HepG2 (cell line): Measurements from ENCODE around the gene TAS2R38. TPM values are rescaled to one million over a fixed set of nuclear protein-coding genes. Genes with fewer than 3 reads are reported as not detected.

Experiments
- BORCS8-MEF2B ChIP-seq: sonication (generic); formaldehyde crosslinking; IDR thresholded peaks from 2 replicates; pipeline ENCODE4 v1.8.0; 2022; ENCODE audit warnings: mild to moderate bottlenecking, missing genetic modification reagents
- CBX5 ChIP-seq: sonication (generic); formaldehyde crosslinking; IDR thresholded peaks from 2 replicates; pipeline ENCODE4 v1.4.0; 2020; ENCODE audit warnings: missing genetic modification reagents, borderline replicate concordance
- CEBPG ChIP-seq: IDR thresholded peaks from 2 replicates; pipeline ENCODE4 v1.6.1; 2016
- ELF3 ChIP-seq: IDR thresholded peaks from 2 replicates; pipeline ENCODE4 v1.6.1; 2016; ENCODE audit warnings: missing genetic modification reagents, missing compliant biosample characterization
- HCFC1 ChIP-seq: fragments of 150-350 bp; IDR thresholded peaks from 2 replicates; pipeline ENCODE4 v1.6.1; 2014; ENCODE audit warnings: low read depth, low read length
- MTF1 ChIP-seq: sonication (generic); formaldehyde crosslinking; IDR thresholded peaks from 2 replicates; pipeline ENCODE4 v1.5.0; 2020; ENCODE audit warnings: missing genetic modification reagents
- NFKB2 ChIP-seq: sonication (generic); formaldehyde crosslinking; IDR thresholded peaks from 2 replicates; pipeline ENCODE4 v1.4.0; 2020; ENCODE audit warnings: missing genetic modification reagents, borderline replicate concordance
- ZBTB1 ChIP-seq: sonication (generic); formaldehyde crosslinking; IDR thresholded peaks from 2 replicates; pipeline ENCODE4 v1.4.0; 2020; ENCODE audit warnings: missing genetic modification reagents, borderline replicate concordance
- ZFP37 ChIP-seq: sonication (generic); formaldehyde crosslinking; IDR thresholded peaks from 2 replicates; pipeline ENCODE4 v1.4.0; 2020; ENCODE audit warnings: missing genetic modification reagents, borderline replicate concordance
- ZNF230 ChIP-seq: sonication (generic); formaldehyde crosslinking; IDR thresholded peaks from 2 replicates; pipeline ENCODE4 v1.4.0; 2020; ENCODE audit warnings: mild to moderate bottlenecking, missing genetic modification reagents
- ZNF263 ChIP-seq: sonication (generic); formaldehyde crosslinking; IDR thresholded peaks from 2 replicates; pipeline ENCODE4 v1.4.0; 2020; ENCODE audit warnings: missing genetic modification reagents
- ZNF484 ChIP-seq: sonication (generic); formaldehyde crosslinking; IDR thresholded peaks from 2 replicates; pipeline ENCODE4 v1.5.1; 2020; ENCODE audit warnings: mild to moderate bottlenecking, low read depth, missing genetic modification reagents, borderline replicate concordance
- polyA plus RNA-seq, 8 experiments: library from polyadenylated mRNA; depleted of rRNA in 3 of 8; stranded (reverse) in 7 of 8; unstranded in 1 of 8; fragments of >200 nt; fragmentation: Illumina TruSeq in 4 of 8; extraction: Trizol in 4 of 8; gene quantifications; 2 replicates each; pipeline versions ENCODE4 v1.2.1 to v1.2.3, GENCODE V29; 2011 to 2016; ENCODE audit warnings: low read depth in 4 of 8, missing spikeins in 1 of 8, mixed read lengths in 1 of 8; ENCODE audit not compliant: insufficient read depth in 1 of 8
- total RNA-seq, 5 experiments: library from RNA; depleted of rRNA; stranded (reverse); fragments of >200 nt; fragmentation: Illumina TruSeq; extraction: Trizol; gene quantifications; 2 replicates each; pipeline ENCODE4 v1.2.3, GENCODE V29; 2016; ENCODE audit warnings: low read depth in 1 of 5
- TF ChIP-seq, protein P1 (sequence below): IDR thresholded peaks from 2 replicates; pipeline ENCODE4 v1.6.1; 2016; ENCODE audit warnings: low read depth, borderline replicate concordance
- TF ChIP-seq, protein P2 (sequence below): sonication (generic); formaldehyde crosslinking; IDR thresholded peaks from 2 replicates; pipeline ENCODE4 v1.4.0; 2020; ENCODE audit warnings: missing genetic modification reagents
- TF ChIP-seq, protein P3 (sequence below): sonication (generic); formaldehyde crosslinking; IDR thresholded peaks from 2 replicates; pipeline ENCODE4 v1.4.0; 2020; ENCODE audit warnings: missing genetic modification reagents, borderline replicate concordance
- TF ChIP-seq, protein P4 (sequence below): sonication (generic); formaldehyde crosslinking; IDR thresholded peaks from 2 replicates; pipeline ENCODE4 v1.4.0; 2020; ENCODE audit warnings: missing genetic modification reagents
- TF ChIP-seq, protein P5 (sequence below), 2 experiments: sonication (generic) in 1 of 2; formaldehyde crosslinking in 1 of 2; IDR thresholded peaks; 2 replicates each; pipeline versions ENCODE4 v1.5.1 to v1.6.1; 2011 to 2020; ENCODE audit warnings: borderline replicate concordance in 1 of 2, low read depth in 1 of 2, low read length in 1 of 2, mild to moderate bottlenecking in 1 of 2, missing genetic modification reagents in 1 of 2, moderate library complexity in 1 of 2
- TF ChIP-seq, protein P6 (sequence below): sonication (generic); formaldehyde crosslinking; IDR thresholded peaks from 2 replicates; pipeline ENCODE4 v1.4.0; 2020; ENCODE audit warnings: mild to moderate bottlenecking, missing genetic modification reagents

TAS2R38 gene
- total and polyA plus RNA-seq, 2 of the 13 experiments (the other 11 are each of a cell fraction or from before 2014, with no cell fraction given), result not detected

DNA sequence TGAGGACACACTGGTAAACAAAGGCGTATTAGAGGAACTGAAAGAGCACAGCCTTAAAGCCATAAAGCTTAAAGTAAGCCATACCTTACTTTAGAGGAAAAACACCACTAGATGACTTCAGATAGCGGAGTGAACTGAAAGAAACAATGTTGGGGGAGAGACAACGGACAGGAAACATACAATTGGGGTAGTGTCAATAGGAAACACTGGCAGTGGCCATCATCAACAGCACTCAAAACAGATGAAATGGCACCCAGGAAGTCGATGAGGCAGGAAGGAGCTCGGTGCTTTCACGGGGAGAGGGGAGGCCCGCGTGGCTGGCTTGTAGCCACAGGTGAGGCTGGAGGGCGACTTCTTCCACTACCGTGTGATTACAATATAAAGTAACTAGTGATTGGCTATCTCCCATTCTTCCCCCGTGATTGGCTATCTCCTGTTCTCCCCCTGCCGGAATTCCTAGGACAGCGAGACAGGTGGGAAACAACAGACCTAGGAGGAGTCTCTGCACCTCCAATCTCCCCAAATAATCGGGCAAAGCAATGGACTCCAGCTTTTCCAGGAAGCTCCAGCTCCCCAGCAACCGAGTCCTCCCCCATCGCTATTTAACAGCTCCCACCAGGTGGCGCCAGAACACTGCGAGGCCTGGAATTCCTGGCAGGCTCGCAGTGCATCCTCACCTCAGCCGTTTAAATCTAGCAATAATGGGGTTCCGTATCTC lies 2.4 kb upstream of the TAS2R38 start (continued):
- TF ChIP-seq, protein P1, sequence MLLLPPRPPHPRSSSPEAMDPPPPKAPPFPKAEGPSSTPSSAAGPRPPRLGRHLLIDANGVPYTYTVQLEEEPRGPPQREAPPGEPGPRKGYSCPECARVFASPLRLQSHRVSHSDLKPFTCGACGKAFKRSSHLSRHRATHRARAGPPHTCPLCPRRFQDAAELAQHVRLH (CRISPR knock-in tag), result 0 out of 2 replicates have a peak, but pooled peaks have one; percentile 48
- TF ChIP-seq, protein P2, sequence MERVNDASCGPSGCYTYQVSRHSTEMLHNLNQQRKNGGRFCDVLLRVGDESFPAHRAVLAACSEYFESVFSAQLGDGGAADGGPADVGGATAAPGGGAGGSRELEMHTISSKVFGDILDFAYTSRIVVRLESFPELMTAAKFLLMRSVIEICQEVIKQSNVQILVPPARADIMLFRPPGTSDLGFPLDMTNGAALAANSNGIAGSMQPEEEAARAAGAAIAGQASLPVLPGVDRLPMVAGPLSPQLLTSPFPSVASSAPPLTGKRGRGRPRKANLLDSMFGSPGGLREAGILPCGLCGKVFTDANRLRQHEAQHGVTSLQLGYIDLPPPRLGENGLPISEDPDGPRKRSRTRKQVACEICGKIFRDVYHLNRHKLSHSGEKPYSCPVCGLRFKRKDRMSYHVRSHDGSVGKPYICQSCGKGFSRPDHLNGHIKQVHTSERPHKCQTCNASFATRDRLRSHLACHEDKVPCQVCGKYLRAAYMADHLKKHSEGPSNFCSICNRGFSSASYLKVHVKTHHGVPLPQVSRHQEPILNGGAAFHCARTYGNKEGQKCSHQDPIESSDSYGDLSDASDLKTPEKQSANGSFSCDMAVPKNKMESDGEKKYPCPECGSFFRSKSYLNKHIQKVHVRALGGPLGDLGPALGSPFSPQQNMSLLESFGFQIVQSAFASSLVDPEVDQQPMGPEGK (CRISPR knock-in tag), result 0 out of 2 replicates have a peak, but pooled peaks have one; percentile 17
- TF ChIP-seq MTF1 (CRISPR knock-in tag), result no peak
- TF ChIP-seq CBX5 (CRISPR knock-in tag), result peak; percentile 31; the same call in 1 of the 2 replicates
- no peak for TF ChIP-seq ZNF230 (CRISPR knock-in tag)
- peak; percentile 92 for TF ChIP-seq ZNF263
- no peak for TF ChIP-seq ZFP37 (CRISPR knock-in tag)
- TF ChIP-seq, protein P3, sequence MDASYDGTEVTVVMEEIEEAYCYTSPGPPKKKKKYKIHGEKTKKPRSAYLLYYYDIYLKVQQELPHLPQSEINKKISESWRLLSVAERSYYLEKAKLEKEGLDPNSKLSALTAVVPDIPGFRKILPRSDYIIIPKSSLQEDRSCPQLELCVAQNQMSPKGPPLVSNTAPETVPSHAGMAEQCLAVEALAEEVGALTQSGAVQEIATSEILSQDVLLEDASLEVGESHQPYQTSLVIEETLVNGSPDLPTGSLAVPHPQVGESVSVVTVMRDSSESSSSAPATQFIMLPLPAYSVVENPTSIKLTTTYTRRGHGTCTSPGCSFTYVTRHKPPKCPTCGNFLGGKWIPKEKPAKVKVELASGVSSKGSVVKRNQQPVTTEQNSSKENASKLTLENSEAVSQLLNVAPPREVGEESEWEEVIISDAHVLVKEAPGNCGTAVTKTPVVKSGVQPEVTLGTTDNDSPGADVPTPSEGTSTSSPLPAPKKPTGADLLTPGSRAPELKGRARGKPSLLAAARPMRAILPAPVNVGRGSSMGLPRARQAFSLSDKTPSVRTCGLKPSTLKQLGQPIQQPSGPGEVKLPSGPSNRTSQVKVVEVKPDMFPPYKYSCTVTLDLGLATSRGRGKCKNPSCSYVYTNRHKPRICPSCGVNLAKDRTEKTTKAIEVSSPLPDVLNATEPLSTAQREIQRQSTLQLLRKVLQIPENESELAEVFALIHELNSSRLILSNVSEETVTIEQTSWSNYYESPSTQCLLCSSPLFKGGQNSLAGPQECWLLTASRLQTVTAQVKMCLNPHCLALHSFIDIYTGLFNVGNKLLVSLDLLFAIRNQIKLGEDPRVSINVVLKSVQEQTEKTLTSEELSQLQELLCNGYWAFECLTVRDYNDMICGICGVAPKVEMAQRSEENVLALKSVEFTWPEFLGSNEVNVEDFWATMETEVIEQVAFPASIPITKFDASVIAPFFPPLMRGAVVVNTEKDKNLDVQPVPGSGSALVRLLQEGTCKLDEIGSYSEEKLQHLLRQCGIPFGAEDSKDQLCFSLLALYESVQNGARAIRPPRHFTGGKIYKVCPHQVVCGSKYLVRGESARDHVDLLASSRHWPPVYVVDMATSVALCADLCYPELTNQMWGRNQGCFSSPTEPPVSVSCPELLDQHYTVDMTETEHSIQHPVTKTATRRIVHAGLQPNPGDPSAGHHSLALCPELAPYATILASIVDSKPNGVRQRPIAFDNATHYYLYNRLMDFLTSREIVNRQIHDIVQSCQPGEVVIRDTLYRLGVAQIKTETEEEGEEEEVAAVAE, result 0 out of 2 replicates have a peak, but pooled peaks have one; percentile 17
- TF ChIP-seq BORCS8-MEF2B (CRISPR knock-in tag), result 0 out of 2 replicates have a peak, but pooled peaks have one; percentile 40
- TF ChIP-seq, protein P4, sequence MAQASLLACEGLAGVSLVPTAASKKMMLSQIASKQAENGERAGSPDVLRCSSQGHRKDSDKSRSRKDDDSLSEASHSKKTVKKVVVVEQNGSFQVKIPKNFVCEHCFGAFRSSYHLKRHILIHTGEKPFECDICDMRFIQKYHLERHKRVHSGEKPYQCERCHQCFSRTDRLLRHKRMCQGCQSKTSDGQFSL (CRISPR knock-in tag), result 0 out of 2 replicates have a peak, but pooled peaks have one; percentile 49
- TF ChIP-seq CEBPG (CRISPR knock-in tag), result no peak
- TF ChIP-seq, protein P5, sequence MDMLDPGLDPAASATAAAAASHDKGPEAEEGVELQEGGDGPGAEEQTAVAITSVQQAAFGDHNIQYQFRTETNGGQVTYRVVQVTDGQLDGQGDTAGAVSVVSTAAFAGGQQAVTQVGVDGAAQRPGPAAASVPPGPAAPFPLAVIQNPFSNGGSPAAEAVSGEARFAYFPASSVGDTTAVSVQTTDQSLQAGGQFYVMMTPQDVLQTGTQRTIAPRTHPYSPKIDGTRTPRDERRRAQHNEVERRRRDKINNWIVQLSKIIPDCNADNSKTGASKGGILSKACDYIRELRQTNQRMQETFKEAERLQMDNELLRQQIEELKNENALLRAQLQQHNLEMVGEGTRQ (IDR thresholded peaks at IDR 0.05; ENCODE audit: low read depth, low read length), result no peak
- TF ChIP-seq, protein P5 (CRISPR knock-in tag; IDR thresholded peaks at IDR 0.05; ENCODE audit: borderline replicate concordance), result no peak
- no peak for TF ChIP-seq ZBTB1 (CRISPR knock-in tag)
- TF ChIP-seq ZNF484 (CRISPR knock-in tag), result no peak
- TF ChIP-seq HCFC1, result no peak
- TF ChIP-seq NFKB2 (CRISPR knock-in tag), result no peak
- TF ChIP-seq, protein P6, sequence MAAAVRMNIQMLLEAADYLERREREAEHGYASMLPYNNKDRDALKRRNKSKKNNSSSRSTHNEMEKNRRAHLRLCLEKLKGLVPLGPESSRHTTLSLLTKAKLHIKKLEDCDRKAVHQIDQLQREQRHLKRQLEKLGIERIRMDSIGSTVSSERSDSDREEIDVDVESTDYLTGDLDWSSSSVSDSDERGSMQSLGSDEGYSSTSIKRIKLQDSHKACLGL, result no peak
- peak; percentile 54; the same call in 1 of the 2 replicates for TF ChIP-seq ELF3 (CRISPR knock-in tag)
